GM13977 (cell line): ENCODE measurements around the gene SKAP2.

Experiments
- DNase-seq: peaks from one replicate; pipeline ENCODE4 v3.0.0; 2012; ENCODE audit warnings: low spot score
- CTCF ChIP-seq: IDR thresholded peaks from 2 replicates; pipeline ENCODE4 v1.5.1; 2012; ENCODE audit warnings: mild to moderate bottlenecking, control low read depth; ENCODE audit not compliant: insufficient read depth; ENCODE audit errors: extremely low read depth, missing control alignments
- in situ Hi-C: fragments of 300-500 bp; cut with MboI; formaldehyde crosslinking; loops from one replicate; pipeline ENCODE4 v1.12.0; 2022; ENCODE audit warnings: low sequenced_read_pairs, low pct_unique_long_range_greater_than_20kb, mixed read lengths, inconsistent platforms; ENCODE audit not compliant: unreplicated experiment

The SKAP2 gene

DNA sequence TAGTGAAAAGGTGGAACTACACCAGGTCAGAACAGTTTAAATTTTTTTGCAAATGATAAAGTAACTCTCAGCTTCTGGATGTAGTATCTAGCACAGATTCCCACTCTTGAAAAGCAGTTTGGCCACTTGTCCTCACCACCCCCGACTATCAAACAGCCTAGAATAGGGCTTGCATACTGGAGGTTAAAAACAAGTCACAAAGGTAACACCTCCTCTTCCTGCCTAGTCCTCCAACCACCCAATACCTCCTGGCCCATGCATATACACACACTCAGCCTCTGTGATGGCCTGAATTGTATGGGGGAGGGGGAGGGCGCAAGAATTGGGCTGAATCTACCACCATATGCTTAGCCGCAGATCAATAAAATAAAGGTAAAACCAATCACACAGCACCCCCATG lies 5.7 kb downstream of the SKAP2 start:
- DNase-seq: no peak
- TF ChIP-seq CTCF: no peak
- in situ Hi-C loops: no loop called here

DNA sequence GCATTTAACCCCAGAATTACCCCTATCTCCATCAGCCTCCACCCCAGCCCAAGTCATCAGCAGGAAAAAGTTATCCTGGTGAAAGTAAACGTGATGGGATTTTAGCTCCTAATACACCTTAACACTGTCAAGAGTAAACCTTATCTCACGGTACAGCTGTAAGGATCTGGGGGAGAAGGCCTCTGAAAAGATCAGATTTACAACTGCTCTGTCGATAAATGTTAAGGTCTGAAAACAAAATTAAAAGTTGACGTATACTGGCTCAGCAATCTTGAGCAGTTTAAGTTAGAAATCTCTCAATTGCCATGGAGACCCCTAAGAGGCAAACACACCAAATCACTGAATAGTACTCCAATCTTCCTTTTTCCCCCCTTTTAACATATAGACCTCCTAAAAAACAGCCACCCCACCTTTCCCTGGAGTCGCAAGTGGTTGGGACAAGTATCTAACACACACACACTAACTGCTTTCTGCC lies 6.1 kb downstream of the SKAP2 start:
- TF ChIP-seq CTCF: no peak
- DNase-seq: no peak
- in situ Hi-C loops: no loop called here

DNA sequence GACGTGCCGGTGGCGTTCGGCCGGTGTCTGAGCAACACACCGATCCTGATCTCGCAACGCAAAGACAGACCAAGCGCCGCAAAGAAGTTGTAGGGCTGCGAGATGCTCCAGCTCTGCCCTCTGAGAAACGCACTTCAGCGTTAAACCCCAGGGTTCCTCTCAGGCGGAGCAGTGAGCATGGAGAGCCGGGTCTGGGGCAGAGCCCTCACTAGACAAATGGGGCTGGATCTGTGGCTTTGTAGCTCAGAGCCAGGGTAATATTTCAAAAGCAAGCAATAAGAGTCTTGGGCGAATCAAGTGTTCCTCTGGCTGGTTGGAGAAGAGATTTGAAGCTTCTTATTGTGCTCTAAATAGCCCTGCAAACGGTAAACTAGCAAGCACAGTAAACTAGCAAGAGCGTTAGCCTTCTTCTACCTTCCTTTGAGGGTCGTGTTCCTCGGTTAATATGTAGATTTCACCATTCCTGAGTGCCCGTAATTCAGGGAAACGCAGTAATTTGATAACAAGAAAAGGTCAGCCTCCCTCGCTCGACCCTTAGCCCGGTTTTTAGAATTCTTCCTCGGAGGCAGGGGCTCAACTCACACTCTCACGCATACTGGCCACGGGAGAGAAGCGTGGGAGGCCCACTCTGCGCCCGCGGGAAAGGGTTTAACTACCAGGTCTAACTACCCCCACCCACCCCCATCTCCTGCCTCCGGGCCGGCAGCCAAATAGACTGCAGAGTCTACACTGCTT lies 6.7 kb downstream of the SKAP2 start:
- in situ Hi-C loops: no loop called here
- no peak for DNase-seq
- TF ChIP-seq CTCF: no peak

DNA sequence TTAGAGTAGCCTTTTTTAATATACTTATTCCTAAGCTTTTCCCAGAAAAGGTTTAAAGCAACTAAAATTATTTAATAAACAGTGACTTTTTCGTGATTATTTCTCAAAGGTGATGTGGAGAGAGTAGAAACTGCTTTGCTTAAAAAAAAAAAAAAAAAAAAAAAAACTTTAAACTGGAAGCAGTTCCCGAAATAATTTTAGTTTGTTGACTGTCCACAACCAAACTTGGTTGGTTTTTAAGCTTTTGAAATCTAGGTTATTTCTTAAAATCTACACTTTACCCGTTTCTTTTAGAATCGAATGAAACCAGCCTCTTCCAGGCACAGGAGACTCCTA lies 7.3 kb downstream of the SKAP2 start:
- in situ Hi-C loops: no loop called here
- no peak for TF ChIP-seq CTCF
- DNase-seq: no peak

DNA sequence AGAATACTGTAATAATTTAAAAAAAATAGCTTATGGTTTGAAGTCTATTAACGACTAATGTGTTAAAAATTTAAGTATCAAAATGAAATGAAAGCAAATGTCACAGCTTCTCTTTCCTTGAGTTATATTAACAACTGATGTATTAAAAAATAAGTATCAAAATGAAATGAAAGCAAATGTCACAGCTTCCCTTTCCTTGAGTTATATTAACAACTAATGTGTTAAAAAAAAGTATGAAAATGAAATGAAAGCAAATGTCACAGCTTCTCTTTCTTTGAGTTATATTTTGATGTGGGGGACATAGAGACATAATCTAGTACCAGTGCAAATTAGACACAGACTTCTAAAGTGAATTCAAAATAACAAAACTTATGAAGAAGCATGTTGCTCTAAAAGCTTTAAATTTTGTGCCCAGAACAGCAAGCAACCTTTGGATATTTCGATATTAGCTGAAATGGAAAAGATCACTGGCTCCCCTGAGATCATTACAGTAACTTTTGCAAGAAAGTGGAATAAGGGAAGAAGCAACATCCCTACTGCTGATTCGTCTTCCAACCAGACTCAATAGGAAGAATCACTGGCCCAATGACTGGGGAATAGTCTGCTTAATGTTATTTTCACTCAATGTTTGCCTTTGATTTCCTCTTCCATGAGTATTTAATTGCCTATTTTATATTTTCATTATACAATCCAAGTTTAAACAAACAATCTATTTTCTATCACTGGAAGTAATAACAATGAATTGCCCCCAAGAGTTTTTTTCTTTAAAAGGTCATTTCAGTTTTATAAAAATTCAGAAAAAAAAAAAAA lies 8.0 kb downstream of the SKAP2 start:
- in situ Hi-C loops: no loop called here

More for the DNA sequence above, 8.0 kb downstream of the SKAP2 start:
- no peak for DNase-seq
- no peak for TF ChIP-seq CTCF
